GM13977 (cell line): ENCODE measurements around the gene ZNF688.
"Not testable (repeated sequence)": the region's sequence is repeated elsewhere in the genome, so short reads cannot be mapped to it uniquely, and the experiment has no call there.

Experiments
- DNase-seq: peaks from one replicate; pipeline ENCODE4 v3.0.0; 2012; ENCODE audit warnings: low spot score
- CTCF ChIP-seq: IDR thresholded peaks from 2 replicates; pipeline ENCODE4 v1.5.1; 2012; ENCODE audit warnings: mild to moderate bottlenecking, control low read depth; ENCODE audit not compliant: insufficient read depth; ENCODE audit errors: extremely low read depth, missing control alignments
- in situ Hi-C: fragments of 300-500 bp; cut with MboI; formaldehyde crosslinking; loops from one replicate; pipeline ENCODE4 v1.12.0; 2022; ENCODE audit warnings: low sequenced_read_pairs, low pct_unique_long_range_greater_than_20kb, mixed read lengths, inconsistent platforms; ENCODE audit not compliant: unreplicated experiment

The ZNF688 gene

GRCh38 chr16:30526823-30527634 lies 44.5 kb downstream of the ZNF688 start:
- DNase-seq, result peak; percentile 99
- TF ChIP-seq CTCF, result peak; percentile 4
- in situ Hi-C loops, result loop anchor here (25.0 kb wide), 1 partner anchor 110 kb away; no protein-coding TSS in a partner anchor

- no peak for TF ChIP-seq CTCF
- in situ Hi-C loops, result loop anchor here (25.0 kb wide), 1 partner anchor 111 kb away; no protein-coding TSS in a partner anchor
- peak; percentile 89 for DNase-seq
These were observed 45.2 kb downstream of the ZNF688 start, which contains the start of gene ZNF768 for GRCh38 chr16:30526137-30526822. Gene ZNF768, minus strand, starts transcription at chr16:30526566. Its CDS starts 153 bp downstream, at chr16:30526413.

- no peak for DNase-seq
- in situ Hi-C loops, result loop anchor here (25.0 kb wide), 1 partner anchor 112 kb away; no protein-coding TSS in a partner anchor
- TF ChIP-seq CTCF, result no peak
These were observed 45.7 kb downstream of the ZNF688 start for GRCh38 chr16:30525844-30526136.

- TF ChIP-seq CTCF, result no peak
- DNase-seq, result no peak
- in situ Hi-C loops, result loop anchor here (25.0 kb wide), 1 partner anchor 112 kb away; no protein-coding TSS in a partner anchor
These were observed 46.6 kb downstream of the ZNF688 start for GRCh38 chr16:30524575-30525568.

GRCh38 chr16:30523768-30524574 lies 47.5 kb downstream of the ZNF688 start:
- in situ Hi-C loops, result no loop called here
- TF ChIP-seq CTCF, result no peak
- no peak for DNase-seq

GRCh38 chr16:30522702-30523463 lies 48.6 kb downstream of the ZNF688 start:
- in situ Hi-C loops, DNase-seq: not testable (repeated sequence)
